H9 (cell line): ENCODE data around the gene NALCN. TPM values are rescaled to one million over a fixed set of nuclear protein-coding genes. Genes with fewer than 3 reads are reported as not detected.

Experiments used
- DNase-seq: peaks from one replicate; pipeline ENCODE4 v3.0.0-alpha.2; 2017
- H2AFZ ChIP-seq: one replicate; pipeline ENCODE4 v1.6.1; 2013; ENCODE audit warnings: mild to moderate bottlenecking, low read length, control low read depth, moderate library complexity
- H2AK5ac ChIP-seq: 2 replicates; pipeline ENCODE4 v1.6.1; 2013; ENCODE audit warnings: low read length, control low read depth, mixed read lengths; ENCODE audit not compliant: insufficient read length
- H2BK120ac ChIP-seq: one replicate; pipeline ENCODE4 v1.6.1; 2013; ENCODE audit warnings: low read depth, mild to moderate bottlenecking, low read length, control low read depth, inconsistent platforms; ENCODE audit not compliant: poor library complexity, severe bottlenecking
- H2BK12ac ChIP-seq: 2 replicates; pipeline ENCODE4 v1.6.1; 2013; ENCODE audit warnings: low read length, control low read depth, mixed read lengths, low read depth; ENCODE audit not compliant: insufficient read length
- H2BK15ac ChIP-seq: 2 replicates; pipeline ENCODE4 v1.6.1; 2013; ENCODE audit warnings: low read depth, low read length, control low read depth
- H2BK20ac ChIP-seq: one replicate; pipeline ENCODE4 v1.6.1; 2013; ENCODE audit warnings: low read depth, mild to moderate bottlenecking, low read length, control low read depth, inconsistent platforms; ENCODE audit not compliant: poor library complexity, severe bottlenecking
- H2BK5ac ChIP-seq: 2 replicates; pipeline ENCODE4 v1.6.1; 2013; ENCODE audit warnings: low read length, control low read depth, mixed read lengths; ENCODE audit not compliant: insufficient read length
- H3K14ac ChIP-seq: 2 replicates; pipeline ENCODE4 v1.6.1; 2013; ENCODE audit warnings: low read length, control low read depth; ENCODE audit not compliant: insufficient read depth
- H3K18ac ChIP-seq: 2 replicates; pipeline ENCODE4 v1.6.1; 2013; ENCODE audit warnings: low read depth, mild to moderate bottlenecking, mixed read lengths, low read length, control low read depth; ENCODE audit not compliant: insufficient read length
- H3K23ac ChIP-seq: 2 replicates; pipeline ENCODE4 v1.6.1; 2013; ENCODE audit warnings: low read length, control low read depth, mixed read lengths, low read depth; ENCODE audit not compliant: insufficient read length
- H3K23me2 ChIP-seq: 2 replicates; pipeline ENCODE4 v1.6.1; 2013; ENCODE audit warnings: low read depth, mild to moderate bottlenecking, mixed read lengths, low read length, control low read depth; ENCODE audit not compliant: insufficient read length, poor library complexity, severe bottlenecking
- H3K27ac ChIP-seq: 2 replicates; pipeline ENCODE4 v1.5.1; 2013; ENCODE audit warnings: low read length, control low read depth, mixed read lengths, low read depth; ENCODE audit not compliant: insufficient read length
- H3K27me3 ChIP-seq: 2 replicates; pipeline ENCODE4 v1.6.1; 2013; ENCODE audit warnings: low read length, control low read depth, inconsistent platforms; ENCODE audit not compliant: insufficient read depth
- H3K4ac ChIP-seq: 2 replicates; pipeline ENCODE4 v1.6.1; 2013; ENCODE audit warnings: low read depth, mild to moderate bottlenecking, control low read depth, inconsistent platforms, low read length, moderate library complexity
- H3K4me1 ChIP-seq: 2 replicates; pipeline ENCODE4 v1.6.1; 2013; ENCODE audit warnings: low read length, control low read depth, inconsistent platforms; ENCODE audit not compliant: insufficient read depth
- H3K4me2 ChIP-seq: 2 replicates; pipeline ENCODE4 v1.6.1; 2013; ENCODE audit warnings: low read length, control low read depth, mixed read lengths; ENCODE audit not compliant: insufficient read length, insufficient read depth
- H3K56ac ChIP-seq: 2 replicates; pipeline ENCODE4 v1.6.1; 2013; ENCODE audit warnings: low read depth, mild to moderate bottlenecking, mixed read lengths, low read length, control low read depth; ENCODE audit not compliant: insufficient read length
- H3K79me1 ChIP-seq: 2 replicates; pipeline ENCODE4 v1.6.1; 2013; ENCODE audit warnings: low read depth, mild to moderate bottlenecking, moderate library complexity, low read length, control low read depth, inconsistent platforms; ENCODE audit not compliant: insufficient read depth, poor library complexity, severe bottlenecking
- H3K79me2 ChIP-seq: 2 replicates; pipeline ENCODE4 v1.6.1; 2013; ENCODE audit warnings: low read length, control low read depth, inconsistent platforms; ENCODE audit not compliant: insufficient read depth
- H3K9ac ChIP-seq: 2 replicates; pipeline ENCODE4 v1.6.1; 2013; ENCODE audit warnings: low read length, control low read depth, mixed read lengths; ENCODE audit not compliant: insufficient read length; ENCODE audit errors: extremely low read depth
- H3K9me3 ChIP-seq: one replicate; pipeline ENCODE4 v1.6.1; 2013; ENCODE audit warnings: low read depth, low read length, inconsistent platforms; ENCODE audit not compliant: control insufficient read depth
- H3T11ph ChIP-seq: one replicate; pipeline ENCODE4 v1.6.1; 2013; ENCODE audit warnings: mild to moderate bottlenecking, low read length, control low read depth, inconsistent platforms
- H4K20me1 ChIP-seq: one replicate; pipeline ENCODE4 v1.6.1; 2013; ENCODE audit not compliant: control insufficient read depth, insufficient read length, insufficient read depth
- H4K5ac ChIP-seq: 2 replicates; pipeline ENCODE4 v1.6.1; 2013; ENCODE audit warnings: low read depth, mild to moderate bottlenecking, mixed read lengths, low read length, control low read depth; ENCODE audit not compliant: insufficient read length
- H4K8ac ChIP-seq: replicated peaks from 2 replicates; pipeline ENCODE4 v1.6.1; 2013; ENCODE audit warnings: low read length, control low read depth, mixed read lengths, low read depth; ENCODE audit not compliant: insufficient read length
- H4K91ac ChIP-seq: 2 replicates; pipeline ENCODE4 v1.6.1; 2013; ENCODE audit warnings: low read depth, mild to moderate bottlenecking, moderate library complexity, mixed read lengths, low read length, control low read depth; ENCODE audit not compliant: insufficient read length
- H3K27ac Mint-ChIP-seq, 3 experiments: 2 replicates in 2 of 3; 3 replicates in 1 of 3; pipeline ENCODE4 v1.8.0; 2020 to 2021; ENCODE audit warnings: mixed read lengths in 3 of 3, mild to moderate bottlenecking in 1 of 3, moderate library complexity in 1 of 3
- H3K27me3 Mint-ChIP-seq: 2 replicates; pipeline ENCODE4 v1.8.0; 2021; ENCODE audit warnings: low read depth, mild to moderate bottlenecking, moderate library complexity, mixed read lengths
- H3K36me3 Mint-ChIP-seq, 3 experiments: 2 replicates in 2 of 3; 3 replicates in 1 of 3; pipeline ENCODE4 v1.8.0; 2020 to 2021; ENCODE audit warnings: low read depth in 3 of 3, mixed read lengths in 3 of 3; ENCODE audit not compliant: insufficient read depth in 1 of 3
- H3K4me1 Mint-ChIP-seq, 2 experiments: 2 replicates each; pipeline ENCODE4 v1.8.0; 2020; ENCODE audit warnings: mixed read lengths in 2 of 2
- H3K4me3 Mint-ChIP-seq, 2 experiments: 2 replicates in 1 of 2; 3 replicates in 1 of 2; pipeline ENCODE4 v1.8.0; 2020 to 2021; ENCODE audit warnings: mild to moderate bottlenecking in 2 of 2, mixed read lengths in 2 of 2, moderate library complexity in 1 of 2
- H3K9me3 Mint-ChIP-seq, 2 experiments: 2 replicates in 1 of 2; 3 replicates in 1 of 2; pipeline ENCODE4 v1.8.0; 2020; ENCODE audit warnings: mild to moderate bottlenecking in 2 of 2, mixed read lengths in 2 of 2, moderate library complexity in 1 of 2
- WGBS: extraction: QIAGEN DNeasy Blood & Tissue Kit; methylation state at CpG from one replicate; pipeline ENCODE4 v1.1.7; 2013; ENCODE audit warnings: missing lambda C conversion rate, low lambda C conversion rate, mixed read lengths; ENCODE audit not compliant: insufficient read length; ENCODE audit errors: extremely low coverage; 5-methylcytosine and 5-hydroxymethylcytosine counted together
- total RNA-seq: library from RNA; stranded (reverse); gene quantifications from 2 replicates; pipeline ENCODE4 v1.2.1, GENCODE V29; 2021
- TF ChIP-seq, protein P1 (sequence below): fragments of 200-600 bp; sonication (generic); conservative IDR thresholded peaks from 3 replicates; pipeline ENCODE4 v1.8.0; 2021; ENCODE audit warnings: antibody characterized with exemption, mild to moderate bottlenecking

The NALCN gene
- total RNA-seq, 1 experiment from 2014 or later: 0.09 TPM

DNA sequence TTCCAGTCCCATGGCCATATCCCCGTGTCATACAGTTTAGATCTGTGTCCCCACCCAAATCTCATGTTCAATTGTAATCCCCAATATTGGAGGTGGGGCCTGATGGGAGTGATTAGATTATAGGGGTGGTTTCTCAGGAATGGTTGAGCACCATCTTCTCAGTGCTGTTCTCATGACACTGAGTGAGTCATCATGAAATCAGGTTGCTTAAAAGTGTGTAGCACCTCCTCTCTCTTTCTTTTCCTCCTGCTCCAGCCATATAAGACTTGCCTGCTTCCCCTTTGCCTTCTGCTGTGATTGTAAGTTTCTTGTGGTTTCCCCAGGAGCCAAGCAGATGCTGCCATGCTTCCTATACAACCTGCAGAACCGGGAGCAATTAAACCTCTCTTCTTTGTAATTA lies 197.8 kb downstream of the NALCN start:
- H4K8ac ChIP-seq: no peak overlapping the region
- no peak overlapping the region for H3T11ph ChIP-seq
- H3K27ac Mint-ChIP-seq: no peak overlapping the region; a peak in 1 of 7 replicates
- no peaks in the 10 kb centered on the region; a peak in 1 of 5 replicates for H3K9me3 Mint-ChIP-seq
- H3K4me3 Mint-ChIP-seq: no peak overlapping the region
- no peak for DNase-seq
- H4K5ac ChIP-seq: no peak overlapping the region
- TF ChIP-seq, protein P1, sequence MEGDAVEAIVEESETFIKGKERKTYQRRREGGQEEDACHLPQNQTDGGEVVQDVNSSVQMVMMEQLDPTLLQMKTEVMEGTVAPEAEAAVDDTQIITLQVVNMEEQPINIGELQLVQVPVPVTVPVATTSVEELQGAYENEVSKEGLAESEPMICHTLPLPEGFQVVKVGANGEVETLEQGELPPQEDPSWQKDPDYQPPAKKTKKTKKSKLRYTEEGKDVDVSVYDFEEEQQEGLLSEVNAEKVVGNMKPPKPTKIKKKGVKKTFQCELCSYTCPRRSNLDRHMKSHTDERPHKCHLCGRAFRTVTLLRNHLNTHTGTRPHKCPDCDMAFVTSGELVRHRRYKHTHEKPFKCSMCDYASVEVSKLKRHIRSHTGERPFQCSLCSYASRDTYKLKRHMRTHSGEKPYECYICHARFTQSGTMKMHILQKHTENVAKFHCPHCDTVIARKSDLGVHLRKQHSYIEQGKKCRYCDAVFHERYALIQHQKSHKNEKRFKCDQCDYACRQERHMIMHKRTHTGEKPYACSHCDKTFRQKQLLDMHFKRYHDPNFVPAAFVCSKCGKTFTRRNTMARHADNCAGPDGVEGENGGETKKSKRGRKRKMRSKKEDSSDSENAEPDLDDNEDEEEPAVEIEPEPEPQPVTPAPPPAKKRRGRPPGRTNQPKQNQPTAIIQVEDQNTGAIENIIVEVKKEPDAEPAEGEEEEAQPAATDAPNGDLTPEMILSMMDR: no peak
- H3K79me2 ChIP-seq: no peaks in the 10 kb centered on the region
- no peak overlapping the region for H3K4me2 ChIP-seq
- H3K4ac ChIP-seq: no peak overlapping the region
- no peak overlapping the region for H3K9ac ChIP-seq
- no peak overlapping the region for H3K23ac ChIP-seq
- H2BK20ac ChIP-seq: no peak overlapping the region
- no peaks in the 10 kb centered on the region for H3K27me3 Mint-ChIP-seq
- H3K56ac ChIP-seq: no peak overlapping the region
- no CpG with 5 or more reads among the region's 2 CpGs for WGBS
- H3K23me2 ChIP-seq: no peaks in the 10 kb centered on the region
- no peaks in the 10 kb centered on the region for H3K4me1 ChIP-seq
- no peak overlapping the region for H2AFZ ChIP-seq
- no peak overlapping the region for H2BK12ac ChIP-seq
- H4K20me1 ChIP-seq: no peaks in the 10 kb centered on the region
- H2BK120ac ChIP-seq: no peak overlapping the region
- no peaks in the 10 kb centered on the region for H3K36me3 Mint-ChIP-seq
- no peak overlapping the region for H2AK5ac ChIP-seq
- H2BK5ac ChIP-seq: no peak overlapping the region
- H3K27ac ChIP-seq: no peak overlapping the region
- H4K91ac ChIP-seq: no peak overlapping the region
- no peak overlapping the region for H2BK15ac ChIP-seq
- H3K4me1 Mint-ChIP-seq: no peaks in the 10 kb centered on the region
- H3K79me1 ChIP-seq: no peaks in the 10 kb centered on the region
- no peaks in the 10 kb centered on the region for H3K27me3 ChIP-seq
- no peak overlapping the region for H3K14ac ChIP-seq
- no peaks in the 10 kb centered on the region for H3K9me3 ChIP-seq
- no peak overlapping the region for H3K18ac ChIP-seq
